Brain microvascular endothelial cell (primary cell): Measurements from ENCODE around the gene PTGDS.

ENCODE experiments used
- DNase-seq: peaks from one replicate; pipeline ENCODE4 v3.0.0-alpha.2; 2020
- H3K27ac ChIP-seq: fragments of 250-450 bp; sonication (Bioruptor Pico); 2 replicates; pipeline ENCODE4 v1.5.1; 2020; ENCODE audit warnings: mild to moderate bottlenecking, moderate library complexity
- H3K27me3 ChIP-seq: fragments of 250-450 bp; sonication (Bioruptor Pico); replicated peaks from 2 replicates; pipeline ENCODE4 v1.5.1; 2020; ENCODE audit warnings: mild to moderate bottlenecking
- H3K36me3 ChIP-seq: fragments of 250-450 bp; sonication (Bioruptor Pico); replicated peaks from 2 replicates; pipeline ENCODE4 v1.5.1; 2020; ENCODE audit warnings: mild to moderate bottlenecking
- H3K4me3 ChIP-seq: 2 replicates; pipeline ENCODE4 v1.5.1; 2011; ENCODE audit warnings: low read depth, mild to moderate bottlenecking, control low read depth, low read length, moderate library complexity
- in situ Hi-C: cut with HindIII; loops from 2 replicates; pipeline ENCODE4 v1.10.0; 2017; ENCODE audit warnings: low sequenced_read_pairs, low pct_ligation_motif_present
- TF ChIP-seq, protein P1 (sequence below): IDR thresholded peaks from 2 replicates; pipeline ENCODE4 v1.5.1; 2011; ENCODE audit warnings: low read depth, mild to moderate bottlenecking, moderate library complexity, low read length, control low read depth, inconsistent platforms; ENCODE audit errors: missing control alignments

PTGDS gene

DNA sequence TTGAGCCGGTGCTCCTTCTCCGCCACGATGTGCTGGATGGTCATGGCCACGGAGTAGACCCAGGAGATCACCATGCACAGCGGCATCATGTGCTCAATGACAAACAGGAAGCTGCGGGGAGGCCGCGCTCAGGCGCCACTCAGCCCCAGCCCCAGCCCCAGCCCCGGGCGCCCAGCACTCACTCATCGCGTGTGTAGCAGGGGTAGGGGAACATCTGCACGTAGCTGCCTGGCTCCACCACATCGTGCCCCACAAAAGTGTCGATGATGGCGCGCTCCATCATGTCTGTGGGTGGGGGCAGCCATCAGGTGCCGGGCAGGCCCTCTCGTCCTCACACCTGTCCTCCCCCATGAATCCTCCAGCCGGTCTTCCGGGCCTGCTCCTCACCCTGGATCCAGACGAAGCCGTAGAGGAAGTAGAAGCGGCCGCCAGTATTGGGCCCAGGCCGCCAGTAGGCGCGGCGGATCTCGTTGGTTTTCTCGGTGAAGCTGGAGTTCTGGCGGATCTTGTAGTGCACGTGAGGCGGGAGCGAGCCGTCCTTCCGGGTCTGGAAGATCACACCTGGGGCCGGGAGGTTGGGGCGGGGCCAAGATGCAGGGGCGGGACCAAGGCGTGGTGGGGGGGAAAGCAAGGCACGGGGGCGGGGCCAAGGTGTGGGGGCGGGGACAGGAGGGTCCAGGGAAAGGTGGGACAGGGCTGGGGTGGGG, 40.6 kb downstream of the PTGDS start:
- TF ChIP-seq, protein P1, sequence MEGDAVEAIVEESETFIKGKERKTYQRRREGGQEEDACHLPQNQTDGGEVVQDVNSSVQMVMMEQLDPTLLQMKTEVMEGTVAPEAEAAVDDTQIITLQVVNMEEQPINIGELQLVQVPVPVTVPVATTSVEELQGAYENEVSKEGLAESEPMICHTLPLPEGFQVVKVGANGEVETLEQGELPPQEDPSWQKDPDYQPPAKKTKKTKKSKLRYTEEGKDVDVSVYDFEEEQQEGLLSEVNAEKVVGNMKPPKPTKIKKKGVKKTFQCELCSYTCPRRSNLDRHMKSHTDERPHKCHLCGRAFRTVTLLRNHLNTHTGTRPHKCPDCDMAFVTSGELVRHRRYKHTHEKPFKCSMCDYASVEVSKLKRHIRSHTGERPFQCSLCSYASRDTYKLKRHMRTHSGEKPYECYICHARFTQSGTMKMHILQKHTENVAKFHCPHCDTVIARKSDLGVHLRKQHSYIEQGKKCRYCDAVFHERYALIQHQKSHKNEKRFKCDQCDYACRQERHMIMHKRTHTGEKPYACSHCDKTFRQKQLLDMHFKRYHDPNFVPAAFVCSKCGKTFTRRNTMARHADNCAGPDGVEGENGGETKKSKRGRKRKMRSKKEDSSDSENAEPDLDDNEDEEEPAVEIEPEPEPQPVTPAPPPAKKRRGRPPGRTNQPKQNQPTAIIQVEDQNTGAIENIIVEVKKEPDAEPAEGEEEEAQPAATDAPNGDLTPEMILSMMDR, result no peak
- Histone ChIP-seq H3K4me3 (no peak overlapping the region), H3K27ac (no peak overlapping the region), H3K36me3 (peaks cover 22% of the 10 kb centered on the region), H3K27me3 (no peaks in the 10 kb centered on the region)
- in situ Hi-C loops, result no loop called here
- no peak for DNase-seq

DNA sequence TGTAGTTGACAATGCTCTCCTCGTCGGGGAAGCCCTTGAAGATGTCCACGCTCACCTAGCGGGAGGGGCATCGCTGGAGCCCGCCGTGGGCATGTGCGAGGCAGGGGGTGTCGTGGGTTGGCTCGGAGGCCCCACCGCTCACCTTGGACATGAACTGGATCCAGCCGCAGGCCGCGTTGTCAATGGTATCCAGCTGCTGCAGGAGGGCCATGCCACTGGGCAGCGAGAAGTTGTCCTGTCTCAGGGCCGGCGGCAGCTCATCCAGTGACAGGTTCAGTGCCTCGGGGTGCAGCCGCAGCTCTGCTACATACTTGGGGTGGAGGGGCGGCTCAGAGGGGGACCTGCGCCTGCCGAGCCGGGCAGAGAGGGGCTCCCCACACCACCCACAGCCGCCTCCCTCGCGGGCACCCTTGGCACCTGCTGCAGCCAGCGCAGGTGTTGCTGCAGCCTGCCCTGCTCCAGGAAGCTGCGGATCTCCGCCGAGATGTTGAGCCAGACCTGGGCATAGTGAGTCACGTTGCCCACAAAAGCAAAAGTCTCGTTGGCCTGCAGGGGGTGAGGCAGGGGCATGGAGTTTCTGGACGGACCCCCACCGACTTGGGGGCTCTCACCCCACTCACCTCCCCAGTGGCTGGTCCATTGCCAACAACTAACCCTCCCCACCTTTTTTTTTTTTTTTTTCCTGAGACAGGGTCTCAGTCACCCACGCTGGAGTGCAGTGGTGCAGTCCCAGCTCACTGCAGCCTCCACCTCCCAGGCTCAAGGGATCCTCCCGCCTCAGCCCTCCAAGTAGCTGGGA, 41.7 kb downstream of the PTGDS start:
- Histone ChIP-seq H3K4me3 (no peak overlapping the region), H3K27me3 (no peaks in the 10 kb centered on the region), H3K27ac (no peak overlapping the region), H3K36me3 (peaks cover 22% of the 10 kb centered on the region)
- in situ Hi-C loops, result no loop called here
- TF ChIP-seq, protein P1, result no peak
- no peak for DNase-seq

DNA sequence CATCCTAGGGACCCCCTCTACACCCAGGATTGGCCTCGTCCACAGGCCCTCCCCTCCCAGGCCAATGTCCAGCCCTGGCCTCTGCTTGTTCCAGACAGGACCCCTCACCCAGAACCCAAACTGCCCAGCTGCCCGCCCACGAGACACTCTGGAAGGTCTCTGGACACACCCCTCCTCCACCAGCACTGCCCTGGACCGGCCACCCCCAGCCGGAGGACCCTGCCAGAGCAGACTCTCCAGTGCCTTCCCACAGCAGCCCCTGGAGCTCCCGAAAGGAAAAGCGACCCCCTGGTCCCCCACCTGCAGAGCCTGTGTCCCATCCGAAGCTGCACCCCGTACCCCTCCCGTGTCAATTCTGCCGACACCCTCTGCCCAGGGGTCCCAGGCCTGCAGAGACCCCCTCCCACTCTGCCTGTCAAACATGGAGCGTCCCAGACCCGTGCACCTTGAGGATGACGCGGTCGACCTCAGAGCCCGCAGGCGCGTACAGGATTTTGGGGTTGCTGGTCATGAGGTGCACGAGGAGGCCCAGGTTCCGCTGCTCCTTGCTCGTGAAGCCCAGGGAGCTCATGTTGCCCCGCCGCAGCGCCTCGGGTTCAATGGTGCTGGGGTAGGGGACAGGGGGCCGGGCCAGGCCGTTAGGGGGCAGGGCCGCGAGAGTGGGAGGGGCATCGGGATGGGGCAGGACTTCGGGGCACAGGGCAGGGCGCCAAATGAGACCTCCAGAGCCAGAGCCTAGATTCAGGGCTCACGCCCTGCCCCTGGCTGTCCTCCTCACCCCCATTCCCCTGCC, 42.8 kb downstream of the PTGDS start:
- DNase-seq, result no peak
- H3K4me3 ChIP-seq, result no peak overlapping the region
- H3K36me3 ChIP-seq, result peaks cover 20% of the 10 kb centered on the region
- in situ Hi-C loops, result no loop called here
- H3K27me3 ChIP-seq, result no peaks in the 10 kb centered on the region
- TF ChIP-seq, protein P1, result no peak
- no peak overlapping the region for H3K27ac ChIP-seq

DNA sequence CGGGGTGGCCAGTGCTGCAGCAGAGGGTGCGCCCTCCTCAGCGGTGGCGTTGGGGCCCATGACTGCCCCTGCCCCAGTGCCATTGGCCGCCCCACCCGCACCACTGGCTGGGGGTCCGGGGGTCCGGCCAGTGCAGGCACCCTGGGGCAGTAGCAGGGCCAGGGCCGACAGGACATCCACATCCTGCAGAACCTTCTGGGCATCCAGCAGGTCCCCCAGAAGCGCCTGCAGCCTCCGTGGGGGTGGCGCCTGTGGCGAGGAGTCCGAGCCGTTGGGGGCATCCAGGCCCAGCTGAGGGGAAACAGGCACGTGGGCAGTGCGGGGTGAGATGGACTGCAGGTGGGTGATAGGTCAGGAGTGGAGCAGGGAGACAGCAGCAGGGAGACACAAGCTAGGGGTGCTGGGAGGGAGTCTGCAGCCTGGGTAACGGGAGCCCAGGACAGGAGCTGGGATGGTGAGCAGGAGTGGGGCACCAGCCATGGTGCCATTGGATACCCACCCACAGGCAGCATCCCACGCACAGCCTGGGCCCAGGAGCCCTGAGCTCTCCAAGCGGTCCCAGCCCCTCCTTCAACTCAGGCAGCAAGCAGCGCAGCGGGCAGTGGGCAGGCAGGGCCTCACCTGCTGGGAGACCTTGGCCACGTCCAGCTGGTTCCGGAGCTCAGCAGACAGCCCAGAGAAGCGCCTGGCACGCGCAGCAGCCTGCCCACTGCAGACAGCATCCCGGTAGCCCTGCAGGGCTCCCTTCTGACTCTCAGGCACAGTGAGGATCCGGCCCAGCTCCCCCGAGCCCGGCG, 43.7 kb downstream of the PTGDS start:
- TF ChIP-seq, protein P1, result no peak
- no peaks in the 10 kb centered on the region for H3K27me3 ChIP-seq
- DNase-seq, result no peak
- H3K27ac ChIP-seq, result no peak overlapping the region
- peaks cover 14% of the 10 kb centered on the region for H3K36me3 ChIP-seq
- H3K4me3 ChIP-seq, result no peak overlapping the region
- in situ Hi-C loops, result no loop called here

DNA sequence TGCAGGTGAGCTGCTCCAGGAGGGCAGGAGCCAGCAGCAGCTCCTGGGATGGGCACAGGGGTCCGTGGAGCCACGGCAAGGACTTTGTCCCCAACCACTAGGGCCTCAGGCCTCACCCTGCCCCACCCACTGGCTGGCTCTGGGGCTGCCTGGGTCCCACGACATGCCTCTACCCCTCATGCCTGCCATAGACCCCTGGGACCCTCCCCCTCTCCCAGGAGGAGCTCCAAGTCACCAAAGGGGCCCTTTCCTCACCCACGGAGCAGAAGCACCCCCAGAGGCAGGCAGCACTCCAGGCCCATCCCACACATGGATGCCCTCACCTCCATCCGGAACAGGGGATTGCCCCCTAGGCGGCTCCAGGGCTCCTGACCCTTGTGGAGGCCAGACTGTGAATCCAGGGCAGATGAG, 44.3 kb downstream of the PTGDS start:
- TF ChIP-seq, protein P1, result no peak
- DNase-seq, result no peak
- H3K4me3 ChIP-seq, result no peak overlapping the region
- H3K27me3 ChIP-seq, result no peaks in the 10 kb centered on the region
- peaks cover 10% of the 10 kb centered on the region for H3K36me3 ChIP-seq
- H3K27ac ChIP-seq, result no peak overlapping the region
- in situ Hi-C loops, result no loop called here
